Dermis blood vessel endothelial cell (primary cell): ENCODE data around the gene PDE8B. TPM values are rescaled to one million over a fixed set of nuclear protein-coding genes. Genes with fewer than 3 reads are reported as not detected.

ENCODE experiments used
- DNase-seq: peaks from one replicate; pipeline ENCODE4 v3.0.0; 2010
- total RNA-seq: library from RNA; depleted of rRNA; stranded (reverse); fragments of >200 nt; gene quantifications from 2 replicates; pipeline ENCODE4 v1.2.3, GENCODE V29; 2014

The PDE8B gene
- total RNA-seq, 1 donor from 2014 or later, result under 0.01 TPM

GRCh38 chr5:77409870-77410621, 199.6 kb downstream of the PDE8B start:
- DNase-seq, result no peak

GRCh38 chr5:77413049-77413448, 202.6 kb downstream of the PDE8B start:
- DNase-seq, result no peak

- DNase-seq, result peak; percentile 5
Observed at GRCh38 chr5:77418162-77418561, 207.7 kb downstream of the PDE8B start.

GRCh38 chr5:77418601-77419581, 208.4 kb downstream of the PDE8B start:
- DNase-seq, result peak; percentile 40

- no peak for DNase-seq
Observed at GRCh38 chr5:77419644-77420582, 209.4 kb downstream of the PDE8B start.

GRCh38 chr5:77420940-77421339, 210.5 kb downstream of the PDE8B start:
- DNase-seq, result no peak

GRCh38 chr5:77423022-77423750, 212.7 kb downstream of the PDE8B start:
- no peak for DNase-seq

- DNase-seq, result no peak
Observed at GRCh38 chr5:77424921-77425320, 214.4 kb downstream of the PDE8B start.

GRCh38 chr5:77425420-77425819, 214.9 kb downstream of the PDE8B start:
- no peak for DNase-seq

GRCh38 chr5:77425998-77426659, 215.6 kb downstream of the PDE8B start:
- no peak for DNase-seq

GRCh38 chr5:77426670-77427069, 216.2 kb downstream of the PDE8B start:
- peak; percentile 9 for DNase-seq

- DNase-seq, result no peak
Observed at GRCh38 chr5:77427998-77428397, 217.5 kb downstream of the PDE8B start.

- no peak for DNase-seq
Observed at GRCh38 chr5:77428526-77428925, 218.0 kb downstream of the PDE8B start.

- no peak for DNase-seq
Observed at GRCh38 chr5:77430726-77431125, 220.2 kb downstream of the PDE8B start.

- DNase-seq, result no peak
Observed at GRCh38 chr5:77431286-77431685, 220.8 kb downstream of the PDE8B start.

GRCh38 chr5:77431719-77432118, 221.2 kb downstream of the PDE8B start:
- DNase-seq, result no peak

GRCh38 chr5:77437194-77437593, 226.7 kb downstream of the PDE8B start:
- DNase-seq, result no peak

GRCh38 chr5:77438071-77438470, 227.6 kb downstream of the PDE8B start:
- DNase-seq, result no peak

GRCh38 chr5:77443670-77444069, 233.2 kb downstream of the PDE8B start:
- DNase-seq, result no peak

GRCh38 chr5:77444356-77444755, 233.9 kb downstream of the PDE8B start:
- DNase-seq, result no peak

GRCh38 chr5:77448831-77449230, 238.4 kb downstream of the PDE8B start:
- DNase-seq, result no peak
